Body of pancreas (tissue), 4 donors: ENCODE results near the gene ST8SIA3. TPM values are rescaled to one million over a fixed set of nuclear protein-coding genes. Genes with fewer than 3 reads are reported as not detected.

Experiments
- ATAC-seq: fragments of 150-250 bp; one replicate; pipeline ENCODE4 v1.9.1; 2016
- DNase-seq, 4 donors: peaks; one replicate each; pipeline ENCODE4 v3.0.0-alpha.2; 2019
- H3K27ac ChIP-seq, 4 donors: fragments of 200-600 bp; sonication (generic); 1 replicate in 3 of 4; 2 replicates in 1 of 4; pipeline versions ENCODE4 v1.5.1 to v1.6.1; 2016 to 2019; ENCODE audit warnings: mild to moderate bottlenecking in 1 of 4, mixed read lengths in 1 of 4, moderate library complexity in 1 of 4
- H3K27me3 ChIP-seq, 2 donors: fragments of 200-600 bp; sonication (generic); one replicate each; pipeline ENCODE4 v1.6.0; 2016; ENCODE audit warnings: mild to moderate bottlenecking in 1 of 2
- H3K36me3 ChIP-seq, 2 donors: fragments of 200-600 bp; sonication (generic); replicated peaks in 1 of 2; 2 replicates each; pipeline ENCODE4 v1.5.1; 2016; ENCODE audit warnings: low read depth in 2 of 2; ENCODE audit not compliant: insufficient read depth in 1 of 2
- H3K4me1 ChIP-seq: fragments of 200-600 bp; sonication (generic); one replicate; pipeline ENCODE4 v1.6.0; 2016
- H3K4me3 ChIP-seq, 2 donors: fragments of 200-600 bp; sonication (generic); 1 replicate in 1 of 2; 2 replicates in 1 of 2; pipeline ENCODE4 v1.5.1; 2016 to 2019
- H3K9me3 ChIP-seq, 3 donors: fragments of 200-600 bp; sonication (generic); 1 replicate in 2 of 3; 2 replicates in 1 of 3; pipeline ENCODE4 v1.5.1; 2016
- CTCF ChIP-seq, 7 experiments: fragments of 450-650 bp in 4 of 7; fragments of 200-600 bp in 3 of 7; sonication (generic) in 3 of 7; IDR thresholded peaks; one replicate each; pipeline ENCODE4 v1.5.1; 2016 to 2019; ENCODE audit warnings: antibody characterized with exemption in 7 of 7
- POLR2A ChIP-seq, 3 donors: fragments of 450-650 bp; IDR thresholded peaks; one replicate each; pipeline ENCODE4 v1.6.1; 2016; ENCODE audit warnings: antibody characterized with exemption in 3 of 3, mild to moderate bottlenecking in 2 of 3
- WGBS, 2 donors: methylation state at CpG; one replicate each; pipeline ENCODE4 v1.1.5; 2017; 5-methylcytosine and 5-hydroxymethylcytosine counted together
- intact Hi-C: fragments of 100-400 bp; cut with DNase I; formaldehyde crosslinking; loops from one replicate; pipeline ENCODE4 v1.15.1; 2023
- total RNA-seq, 2 donors: library from RNA; depleted of rRNA; stranded (reverse); fragments of >200 nt; gene quantifications; one replicate each; pipeline ENCODE4 v1.1.0, GENCODE V29; 2016

The ST8SIA3 gene
- total RNA-seq, 2 donors from 2014 or later = 0.52 to 0.66 TPM

GRCh38 chr18:57397440-57398132 lies 45.2 kb downstream of the ST8SIA3 start:
- TF ChIP-seq CTCF (IDR thresholded peaks at IDR 0.05) (no peak), POLR2A (IDR thresholded peaks at IDR 0.05) (no peak)
- 45 to 62% methylated on average over 2 of the region's 2 CpGs for WGBS, 2 donors
- DNase-seq = no peak

GRCh38 chr18:57404345-57404744 lies 52.0 kb downstream of the ST8SIA3 start:
- H3K36me3 ChIP-seq = no peaks in the 10 kb centered on the region
- intact Hi-C loops = no loop called here
- no peak overlapping the region for H3K27ac ChIP-seq
- H3K4me3 ChIP-seq = no peak overlapping the region
- ATAC-seq (no peak), DNase-seq (no peak)
- no peaks in the 10 kb centered on the region for H3K9me3 ChIP-seq
- no peak for TF ChIP-seq POLR2A (IDR thresholded peaks at IDR 0.05)
- no peak for TF ChIP-seq CTCF (IDR thresholded peaks at IDR 0.05)
- H3K27me3 ChIP-seq = no peaks in the 10 kb centered on the region
- no peaks in the 10 kb centered on the region for H3K4me1 ChIP-seq

More at GRCh38 chr18:57397440-57398132, 45.2 kb downstream of the ST8SIA3 start:
- no peaks in the 10 kb centered on the region for H3K27me3 ChIP-seq
- intact Hi-C loops = no loop called here
- H3K27ac ChIP-seq = no peak overlapping the region
- H3K4me3 ChIP-seq = no peak overlapping the region
- no peaks in the 10 kb centered on the region for H3K36me3 ChIP-seq
- no peaks in the 10 kb centered on the region for H3K4me1 ChIP-seq
- ATAC-seq = no peak
- no peaks in the 10 kb centered on the region for H3K9me3 ChIP-seq

- no peaks in the 10 kb centered on the region for H3K9me3 ChIP-seq
- intact Hi-C loops = no loop called here
- H3K27ac ChIP-seq = no peak overlapping the region
- H3K4me1 ChIP-seq = no peaks in the 10 kb centered on the region
- H3K36me3 ChIP-seq = no peaks in the 10 kb centered on the region
- no peaks in the 10 kb centered on the region for H3K27me3 ChIP-seq
- ATAC-seq (no peak), DNase-seq (no peak)
- no peak for TF ChIP-seq POLR2A (IDR thresholded peaks at IDR 0.05)
- no peak for TF ChIP-seq CTCF (IDR thresholded peaks at IDR 0.05)
- H3K4me3 ChIP-seq = no peak overlapping the region
These were observed 57.3 kb downstream of the ST8SIA3 start for GRCh38 chr18:57409650-57410049.

GRCh38 chr18:57410749-57411148 lies 58.4 kb downstream of the ST8SIA3 start:
- DNase-seq = no peak
- no peaks in the 10 kb centered on the region for H3K36me3 ChIP-seq
- intact Hi-C loops = no loop called here
- H3K4me1 ChIP-seq = no peaks in the 10 kb centered on the region
- ATAC-seq = no peak
- H3K27ac ChIP-seq = no peak overlapping the region
- H3K27me3 ChIP-seq = no peaks in the 10 kb centered on the region
- no peaks in the 10 kb centered on the region for H3K9me3 ChIP-seq
- TF ChIP-seq POLR2A (IDR thresholded peaks at IDR 0.05) = no peak
- no peak for TF ChIP-seq CTCF (IDR thresholded peaks at IDR 0.05)
- WGBS, 2 donors = 55 to 56% methylated on average over 3 of the region's 3 CpGs
- no peak overlapping the region for H3K4me3 ChIP-seq

GRCh38 chr18:57416542-57416941 lies 64.2 kb downstream of the ST8SIA3 start:
- WGBS, 2 donors = 53 to 59% methylated on average over 4 of the region's 4 CpGs
- H3K27me3 ChIP-seq = no peaks in the 10 kb centered on the region

More at GRCh38 chr18:57416542-57416941, 64.2 kb downstream of the ST8SIA3 start:
- Histone ChIP-seq H3K36me3 (no peaks in the 10 kb centered on the region), H3K27ac (no peak overlapping the region), H3K4me3 (no peak overlapping the region), H3K9me3 (no peaks in the 10 kb centered on the region), H3K4me1 (no peaks in the 10 kb centered on the region)
- intact Hi-C loops = no loop called here
- TF ChIP-seq CTCF (IDR thresholded peaks at IDR 0.05) (no peak), POLR2A (IDR thresholded peaks at IDR 0.05) (no peak)
- ATAC-seq = no peak
- no peak for DNase-seq
